ENCODE results near the gene STOX2.

Gene STOX2

DNA sequence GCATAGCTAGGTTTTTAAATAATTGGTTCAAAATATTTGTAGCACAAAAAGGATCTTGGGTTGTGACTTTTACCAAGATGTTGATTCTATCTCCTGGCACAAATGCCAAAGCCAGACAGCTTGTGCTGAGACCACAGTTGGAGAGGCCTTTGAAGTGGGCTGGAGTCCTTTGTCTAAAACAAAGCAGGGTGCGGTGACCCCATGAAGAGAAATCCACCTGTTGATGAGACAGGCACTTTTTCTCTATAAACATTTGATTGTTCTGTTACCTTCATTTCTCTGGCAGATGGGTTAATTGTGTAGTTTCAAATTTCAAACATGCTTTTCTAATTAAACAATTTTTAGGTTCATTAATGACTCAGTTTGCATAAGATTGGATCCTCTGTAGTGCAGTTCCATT is 56.7 kb downstream of the STOX2 start:
- no peak for TF ChIP-seq FOXP2 (optimal IDR thresholded peaks at IDR 0.05; ENCODE audit: borderline replicate concordance, extremely low read depth, extremely low read length, insufficient read depth)
- no peak for TF ChIP-seq POLR2AphosphoS5 (IDR thresholded peaks at IDR 0.05; ENCODE audit: low read depth, low read length)
- no peak for TF ChIP-seq REST (IDR thresholded peaks at IDR 0.05; ENCODE audit: insufficient read depth in 1 of 2, low read depth in 2 of 2, low read length in 2 of 2)
- TF ChIP-seq TAF1 (IDR thresholded peaks at IDR 0.05; ENCODE audit: borderline replicate concordance, insufficient read depth, low read length): no peak
- no peak for TF ChIP-seq SIN3A (IDR thresholded peaks at IDR 0.05; ENCODE audit: borderline replicate concordance, insufficient read depth, low read length)

- no peak for TF ChIP-seq TAF1 (IDR thresholded peaks at IDR 0.05; ENCODE audit: borderline replicate concordance, insufficient read depth, low read length)
- TF ChIP-seq FOXP2 (optimal IDR thresholded peaks at IDR 0.05; ENCODE audit: borderline replicate concordance, extremely low read depth, extremely low read length, insufficient read depth): no peak
- TF ChIP-seq POLR2AphosphoS5 (IDR thresholded peaks at IDR 0.05; ENCODE audit: low read depth, low read length): no peak
- no peak for TF ChIP-seq REST (IDR thresholded peaks at IDR 0.05; ENCODE audit: insufficient read depth in 1 of 2, low read depth in 2 of 2, low read length in 2 of 2)
- TF ChIP-seq SIN3A (IDR thresholded peaks at IDR 0.05; ENCODE audit: borderline replicate concordance, insufficient read depth, low read length): no peak
Observed at GRCh38 chr4:183962419-183962818, 57.3 kb downstream of the STOX2 start.

DNA sequence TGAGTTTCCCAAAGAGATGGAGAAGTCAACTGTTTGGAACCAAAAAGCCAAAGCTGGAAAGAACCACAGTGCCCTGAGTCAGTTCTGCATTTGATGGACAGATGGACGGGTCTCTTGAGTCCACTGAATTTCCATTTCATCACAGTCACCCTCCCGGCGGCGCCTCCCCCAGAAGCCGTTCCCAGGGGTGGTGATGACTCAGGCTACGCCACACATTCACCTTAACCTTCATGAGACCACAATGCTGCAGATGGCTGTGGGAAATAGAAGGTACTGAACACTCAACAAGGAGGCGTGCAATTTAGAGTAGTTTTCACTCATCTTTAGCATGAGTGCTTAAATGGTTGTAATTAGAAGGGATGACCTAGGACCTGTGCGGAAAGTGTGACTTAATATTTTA is 61.3 kb downstream of the STOX2 start:
- TF ChIP-seq TAF1 (IDR thresholded peaks at IDR 0.05; ENCODE audit: borderline replicate concordance, insufficient read depth, low read length) (no peak), FOXP2 (optimal IDR thresholded peaks at IDR 0.05; ENCODE audit: borderline replicate concordance, extremely low read depth, extremely low read length, insufficient read depth) (no peak), POLR2AphosphoS5 (IDR thresholded peaks at IDR 0.05; ENCODE audit: low read depth, low read length) (no peak), SIN3A (IDR thresholded peaks at IDR 0.05; ENCODE audit: borderline replicate concordance, insufficient read depth, low read length) (no peak), REST (IDR thresholded peaks at IDR 0.05; ENCODE audit: insufficient read depth in 1 of 2, low read depth in 2 of 2, low read length in 2 of 2) (no peak)

DNA sequence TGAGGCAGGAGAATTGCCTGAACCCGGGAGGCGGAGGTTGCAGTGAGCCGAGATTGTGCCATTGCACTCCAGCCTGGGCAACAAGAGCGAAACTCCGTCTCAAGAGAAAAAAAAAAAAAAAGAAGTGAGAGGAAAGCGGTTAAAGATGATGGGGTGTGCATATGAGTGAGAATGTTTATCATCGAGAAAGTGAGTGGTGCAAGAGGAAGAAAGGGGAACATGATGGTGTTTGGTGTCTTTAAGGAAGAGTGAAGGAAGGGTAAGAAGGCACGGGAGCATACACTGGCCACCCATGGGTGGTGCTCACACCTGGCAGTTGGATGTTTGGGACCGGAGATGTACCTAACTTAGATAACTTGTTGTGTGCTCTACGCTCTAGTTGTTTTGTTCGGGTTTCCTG is 62.2 kb downstream of the STOX2 start:
- TF ChIP-seq FOXP2 (optimal IDR thresholded peaks at IDR 0.05; ENCODE audit: borderline replicate concordance, extremely low read depth, extremely low read length, insufficient read depth): no peak
- TF ChIP-seq POLR2AphosphoS5 (IDR thresholded peaks at IDR 0.05; ENCODE audit: low read depth, low read length): no peak
- TF ChIP-seq TAF1 (IDR thresholded peaks at IDR 0.05; ENCODE audit: borderline replicate concordance, insufficient read depth, low read length): no peak
- TF ChIP-seq SIN3A (IDR thresholded peaks at IDR 0.05; ENCODE audit: borderline replicate concordance, insufficient read depth, low read length): no peak
- TF ChIP-seq REST (IDR thresholded peaks at IDR 0.05; ENCODE audit: insufficient read depth in 1 of 2, low read depth in 2 of 2, low read length in 2 of 2): no peak

GRCh38 chr4:183968502-183968901 is 63.4 kb downstream of the STOX2 start:
- no peak for TF ChIP-seq SIN3A (IDR thresholded peaks at IDR 0.05; ENCODE audit: borderline replicate concordance, insufficient read depth, low read length)
- TF ChIP-seq REST (IDR thresholded peaks at IDR 0.05; ENCODE audit: insufficient read depth in 1 of 2, low read depth in 2 of 2, low read length in 2 of 2): no peak
- TF ChIP-seq FOXP2 (optimal IDR thresholded peaks at IDR 0.05; ENCODE audit: borderline replicate concordance, extremely low read depth, extremely low read length, insufficient read depth): no peak
- no peak for TF ChIP-seq TAF1 (IDR thresholded peaks at IDR 0.05; ENCODE audit: borderline replicate concordance, insufficient read depth, low read length)
- TF ChIP-seq POLR2AphosphoS5 (IDR thresholded peaks at IDR 0.05; ENCODE audit: low read depth, low read length): no peak
